HG02759 (cell line): Measurements from ENCODE around the gene NFATC3.

Experiments
- ATAC-seq: cut with Tn5 transposase; IDR thresholded peaks from one replicate; pipeline ENCODE4 v1.9.1; 2021; ENCODE audit warnings: mild to moderate bottlenecking, moderate library complexity; ENCODE audit not compliant: unreplicated experiment

Gene NFATC3

GRCh38 chr16:68267612-68268405 lies 182.6 kb downstream of the NFATC3 start:
- no peak for ATAC-seq

- no peak for ATAC-seq
Observed at GRCh38 chr16:68269793-68270192, 184.6 kb downstream of the NFATC3 start.

DNA sequence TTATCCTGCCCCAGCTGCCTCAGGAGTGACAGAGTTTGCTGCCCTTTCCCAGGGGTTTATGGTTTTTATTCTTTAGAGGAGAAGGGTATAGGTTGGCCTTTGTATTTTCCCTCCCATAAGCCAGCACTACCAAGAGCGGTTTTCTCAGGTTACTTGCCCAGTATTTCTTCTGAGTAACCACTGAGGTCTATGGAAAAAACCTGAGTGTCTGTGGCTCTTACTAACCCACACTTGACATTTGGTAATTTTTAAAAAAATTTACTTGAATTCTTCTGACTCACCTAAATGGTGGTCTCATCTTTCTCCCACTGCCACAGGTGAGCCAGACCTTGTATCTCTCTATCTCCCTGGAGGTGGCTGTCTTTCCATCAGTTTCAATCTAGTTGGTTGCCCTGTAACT lies 185.2 kb downstream of the NFATC3 start:
- no peak for ATAC-seq

DNA sequence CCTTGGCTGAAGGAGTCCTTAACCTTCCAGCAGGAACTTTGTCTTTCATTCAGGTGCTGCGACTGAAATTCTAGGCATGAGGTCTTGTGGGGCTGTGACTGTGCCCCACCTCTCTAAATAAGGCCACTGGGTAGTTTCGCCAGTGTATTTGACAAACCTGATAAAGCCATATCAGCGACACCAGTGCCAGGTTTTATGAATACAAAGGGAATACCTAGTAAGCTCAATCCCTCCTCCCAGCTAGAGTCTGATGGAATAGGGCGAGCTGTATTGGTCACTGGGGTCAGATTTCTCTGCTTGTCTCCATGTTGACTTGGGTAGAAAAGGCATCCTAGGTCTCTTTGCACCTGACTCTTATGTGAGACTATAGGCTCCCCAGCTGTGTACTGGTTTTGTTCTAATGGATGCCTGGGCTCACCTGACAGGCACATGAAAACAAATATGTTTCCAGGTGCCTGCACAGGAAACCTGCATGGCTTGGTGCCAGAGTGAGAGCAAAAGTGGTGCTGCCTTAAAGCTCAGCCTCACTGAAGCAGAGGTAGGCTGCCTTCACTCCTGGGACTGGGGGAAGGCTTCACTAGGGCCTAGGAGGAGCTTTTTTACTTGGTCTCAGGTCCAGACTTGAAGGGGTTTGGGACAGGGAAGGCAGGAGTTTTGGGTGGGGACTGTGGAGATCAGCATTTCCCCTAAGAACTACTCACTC lies 187.5 kb downstream of the NFATC3 start:
- ATAC-seq, result no peak

GRCh38 chr16:68273459-68273858 lies 188.3 kb downstream of the NFATC3 start:
- no peak for ATAC-seq

GRCh38 chr16:68273896-68274295 lies 188.7 kb downstream of the NFATC3 start:
- no peak for ATAC-seq

GRCh38 chr16:68274441-68274840 lies 189.3 kb downstream of the NFATC3 start:
- no peak for ATAC-seq

DNA sequence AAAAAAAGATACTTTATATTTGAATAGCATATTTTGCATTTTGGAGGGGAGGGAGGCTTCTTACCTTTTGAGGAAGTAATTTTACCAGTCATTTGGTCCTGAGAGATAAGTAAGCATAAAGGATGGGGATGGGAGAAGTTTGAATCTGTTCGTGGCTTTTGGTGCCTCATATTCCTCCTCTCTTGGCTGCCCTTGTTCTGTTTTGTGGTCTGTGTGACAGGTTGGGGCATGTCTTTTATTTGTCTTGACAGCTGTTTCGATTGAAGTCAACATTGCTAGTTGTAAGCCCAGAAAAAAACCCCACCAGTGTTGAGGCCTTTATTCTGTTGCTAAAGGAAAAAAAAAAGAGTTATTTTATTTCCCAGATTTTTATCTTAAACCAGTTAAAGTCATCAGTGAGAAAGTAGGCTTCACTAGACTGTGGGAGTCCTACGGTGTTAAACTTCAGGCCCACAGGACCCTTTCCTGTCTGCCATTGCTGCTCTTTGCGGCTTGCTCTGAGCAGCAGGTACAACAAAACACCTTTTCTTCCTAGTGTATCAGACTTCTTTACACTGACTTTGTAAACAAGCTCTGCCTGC lies 190.5 kb downstream of the NFATC3 start:
- peak; percentile 64 for ATAC-seq

- no peak for ATAC-seq
Observed at GRCh38 chr16:68276223-68276622, 191.1 kb downstream of the NFATC3 start.
